ENCODE results near the gene NOP14. TPM values are rescaled to one million over a fixed set of nuclear protein-coding genes. Genes with fewer than 3 reads are reported as not detected.
A peak's percentile ranks its signal among the peaks of the same experiment; 100 is the strongest.

Gene NOP14
- total RNA-seq, 6 experiments from 2014 or later = 16.1 to 24.7 (median 19.5) TPM

- Histone ChIP-seq H3K27ac (no peak overlapping the region), H3K27me3 (no peaks in the 10 kb centered on the region), H3K4me3 (no peak overlapping the region), H3K36me3 (no peaks in the 10 kb centered on the region), H3K4me1 (peaks cover 0 to 18% (median 8%) of the 10 kb centered on the region in 4 donors), H3K9me3 (no peaks in the 10 kb centered on the region)
- intact Hi-C loops (cut with DNase I) = no loop called here
- DNase-seq = no peak
- no peak for ATAC-seq
- TF ChIP-seq POLR2A (IDR thresholded peaks at IDR 0.05) = no peak
- no peak for TF ChIP-seq CTCF (IDR thresholded peaks at IDR 0.05)
- 76% methylated on average over 5 of the region's 5 CpGs for WGBS (ENCODE audit: insufficient coverage, low coverage, low lambda C conversion rate, missing lambda C conversion rate)
These were observed 1.6 kb upstream of the NOP14 start for GRCh38 chr4:2964706-2965258.

- peak in 3 of 4 donors; percentile 8 to 48 (median 22) for ATAC-seq
These were observed 813 bp upstream of the NOP14 start for GRCh38 chr4:2963966-2964471.

GRCh38 chr4:2962614-2963174 is 512 bp downstream of the NOP14 start:
- H3K27ac ChIP-seq = peak overlapping the region; percentile 52 to 85 (median 68)
- TF ChIP-seq CTCF (IDR thresholded peaks at IDR 0.05) = no peak
- TF ChIP-seq POLR2A (IDR thresholded peaks at IDR 0.05) = no peak
- intact Hi-C loops (cut with DNase I) = no loop called here
- ATAC-seq = peak; percentile 28 to 52 (median 46)
- DNase-seq = no peak
- H3K9me3 ChIP-seq = no peaks in the 10 kb centered on the region
- peaks cover 0 to 3% (median 0%) of the 10 kb centered on the region in 4 donors for H3K36me3 ChIP-seq
- WGBS (ENCODE audit: insufficient coverage, low coverage, low lambda C conversion rate, missing lambda C conversion rate) = 0% methylated on average over 14 of the region's 40 CpGs
- peak overlapping the region; percentile 65 to 94 (median 88) for H3K4me3 ChIP-seq
- H3K4me1 ChIP-seq = peaks cover 0 to 18% (median 8%) of the 10 kb centered on the region in 4 donors
- no peaks in the 10 kb centered on the region for H3K27me3 ChIP-seq

More at GRCh38 chr4:2963966-2964471, 813 bp upstream of the NOP14 start:
- peak in 1 of 3 donors; percentile 62 for DNase-seq
- 5% methylated on average over 4 of the region's 38 CpGs for WGBS (ENCODE audit: insufficient coverage, low coverage, low lambda C conversion rate, missing lambda C conversion rate)
- Histone ChIP-seq H3K27me3 (no peaks in the 10 kb centered on the region), H3K4me1 (peaks cover 0 to 18% (median 8%) of the 10 kb centered on the region in 4 donors), H3K36me3 (no peaks in the 10 kb centered on the region), H3K27ac (peak overlapping the region in 1 of 3 donors; percentile 65), H3K9me3 (no peaks in the 10 kb centered on the region), H3K4me3 (peak overlapping the region; percentile 65 to 94 (median 88))
- intact Hi-C loops (cut with DNase I) = no loop called here
- TF ChIP-seq POLR2A (IDR thresholded peaks at IDR 0.05) = no peak
- no peak for TF ChIP-seq CTCF (IDR thresholded peaks at IDR 0.05)

DNA sequence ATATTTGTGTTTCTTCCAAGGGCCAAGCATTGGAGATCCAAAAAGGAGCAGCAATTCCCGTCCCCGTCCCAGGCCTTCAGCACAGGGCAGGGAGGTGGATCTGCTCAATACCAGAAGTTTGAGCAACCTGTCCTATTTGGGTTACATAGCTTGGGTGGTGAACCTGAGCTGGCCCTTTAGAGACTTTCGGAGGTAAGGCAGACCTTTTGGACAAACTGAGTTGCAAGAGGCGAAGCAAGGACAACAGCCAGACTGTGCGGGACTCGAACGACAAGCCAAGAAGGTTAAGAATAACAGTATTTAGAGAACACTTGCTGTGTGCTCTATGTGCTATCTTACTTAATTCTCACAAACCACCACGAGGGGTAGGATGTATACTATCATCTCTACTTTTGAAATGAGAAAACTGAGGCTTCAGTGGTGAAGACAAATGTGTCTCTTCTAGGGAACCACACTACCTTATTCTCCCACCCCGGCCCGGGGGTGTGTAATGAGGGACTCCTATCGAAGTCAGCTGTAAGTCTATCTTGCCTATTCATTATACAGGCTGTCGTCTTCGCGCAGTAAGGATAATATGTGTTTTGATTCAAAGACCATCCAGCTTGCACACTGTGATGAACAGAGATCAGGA is 1.3 kb downstream of the NOP14 start:
- ATAC-seq = no peak
- peaks cover 0 to 18% (median 8%) of the 10 kb centered on the region in 4 donors for H3K4me1 ChIP-seq
- WGBS (ENCODE audit: insufficient coverage, low coverage, low lambda C conversion rate, missing lambda C conversion rate) = 24% methylated on average over 14 of the region's 14 CpGs
- peak overlapping the region; percentile 65 to 94 (median 88) for H3K4me3 ChIP-seq
- H3K27me3 ChIP-seq = no peaks in the 10 kb centered on the region
- TF ChIP-seq CTCF (IDR thresholded peaks at IDR 0.05) (no peak), POLR2A (IDR thresholded peaks at IDR 0.05) (no peak)
- intact Hi-C loops (cut with DNase I) = no loop called here
- no peak for DNase-seq
- H3K9me3 ChIP-seq = no peaks in the 10 kb centered on the region
- H3K27ac ChIP-seq = peak overlapping the region in 2 of 3 donors; percentile 52 to 85
- peaks cover 0 to 10% (median 0%) of the 10 kb centered on the region in 4 donors for H3K36me3 ChIP-seq
